GM18519 (cell line): ENCODE measurements around the gene HPS1.

Experiments used
- ATAC-seq: cut with Tn5 transposase; IDR thresholded peaks from one replicate; pipeline ENCODE4 v1.9.1; 2021; ENCODE audit warnings: mild to moderate bottlenecking, moderate library complexity; ENCODE audit not compliant: unreplicated experiment, low FRiP score

HPS1 gene

GRCh38 chr10:98370831-98371820, 75.6 kb downstream of the HPS1 start:
- ATAC-seq: no peak

GRCh38 chr10:98369801-98370200, 76.9 kb downstream of the HPS1 start:
- no peak for ATAC-seq

- no peak for ATAC-seq
These were observed 78.1 kb downstream of the HPS1 start for GRCh38 chr10:98368644-98369043.

- ATAC-seq: no peak
These were observed 78.9 kb downstream of the HPS1 start for GRCh38 chr10:98367604-98368451.
